Measurements from ENCODE around the gene ANXA10. TPM values are rescaled to one million over a fixed set of nuclear protein-coding genes. Genes with fewer than 3 reads are reported as not detected.
"Not testable (repeated sequence)": the region's sequence is repeated elsewhere in the genome, so short reads cannot be mapped to it uniquely, and the experiment has no call there.

Gene ANXA10
- total RNA-seq, 2 experiments from 2014 or later: not detected

DNA sequence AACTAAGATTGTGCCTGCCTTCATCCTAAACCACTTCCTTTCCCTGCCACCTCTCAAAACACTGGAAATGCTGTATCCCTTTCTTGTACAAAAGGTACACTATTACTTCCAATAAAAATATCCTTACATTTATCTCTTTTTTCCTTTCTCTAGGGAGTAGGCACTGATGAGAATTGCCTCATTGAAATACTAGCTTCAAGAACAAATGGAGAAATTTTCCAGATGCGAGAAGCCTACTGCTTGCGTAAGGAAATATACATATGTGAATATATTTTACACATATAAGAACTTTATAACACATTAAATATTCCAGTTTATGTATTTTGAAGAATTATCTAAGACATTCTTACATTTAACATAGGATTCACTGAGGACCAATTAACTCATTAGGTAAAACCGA lies 71.7 kb downstream of the ANXA10 start:
- no peak overlapping the region for H3K4me3 Mint-ChIP-seq
- DNase-seq: no peak
- H3K27me3 Mint-ChIP-seq: peaks cover 7% of the 10 kb centered on the region
- no peaks in the 10 kb centered on the region for H3K4me1 Mint-ChIP-seq
- H3K36me3 Mint-ChIP-seq: no peaks in the 10 kb centered on the region
- H3K27ac Mint-ChIP-seq: no peak overlapping the region
- H3K9me3 Mint-ChIP-seq: peaks cover 10% of the 10 kb centered on the region

DNA sequence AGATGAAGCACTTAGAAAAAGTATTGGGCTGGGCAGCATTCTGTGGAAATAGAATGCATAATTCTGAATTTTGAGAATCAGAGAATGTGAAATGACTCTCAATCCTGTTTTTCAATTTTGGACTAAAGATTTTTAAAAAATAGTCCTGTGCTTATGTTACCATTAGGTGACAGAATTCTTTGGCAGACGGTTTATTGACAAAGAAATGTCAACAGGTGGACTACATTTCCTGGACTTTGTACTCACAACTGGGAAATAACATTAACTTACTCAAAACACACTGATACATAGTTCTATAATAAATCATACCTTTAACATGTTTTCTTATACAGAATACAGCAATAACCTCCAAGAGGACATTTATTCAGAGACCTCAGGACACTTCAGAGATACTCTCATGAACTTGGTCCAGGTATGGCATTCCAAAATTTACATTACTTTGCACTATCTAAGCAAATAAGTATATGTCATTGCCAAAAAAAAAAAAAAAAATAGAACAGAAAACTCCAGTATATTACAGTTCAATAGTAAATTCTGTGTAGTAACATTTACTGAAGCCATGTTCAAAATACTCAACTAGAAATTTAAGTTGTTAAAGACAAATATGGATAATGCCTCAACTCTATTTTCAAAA lies 72.7 kb downstream of the ANXA10 start:
- no peak overlapping the region for H3K4me3 Mint-ChIP-seq
- H3K9me3 Mint-ChIP-seq: peaks cover 9% of the 10 kb centered on the region
- H3K27ac Mint-ChIP-seq: no peak overlapping the region
- DNase-seq: no peak
- peaks cover 7% of the 10 kb centered on the region for H3K27me3 Mint-ChIP-seq
- H3K36me3 Mint-ChIP-seq: peaks cover 2% of the 10 kb centered on the region
- H3K4me1 Mint-ChIP-seq: no peaks in the 10 kb centered on the region

DNA sequence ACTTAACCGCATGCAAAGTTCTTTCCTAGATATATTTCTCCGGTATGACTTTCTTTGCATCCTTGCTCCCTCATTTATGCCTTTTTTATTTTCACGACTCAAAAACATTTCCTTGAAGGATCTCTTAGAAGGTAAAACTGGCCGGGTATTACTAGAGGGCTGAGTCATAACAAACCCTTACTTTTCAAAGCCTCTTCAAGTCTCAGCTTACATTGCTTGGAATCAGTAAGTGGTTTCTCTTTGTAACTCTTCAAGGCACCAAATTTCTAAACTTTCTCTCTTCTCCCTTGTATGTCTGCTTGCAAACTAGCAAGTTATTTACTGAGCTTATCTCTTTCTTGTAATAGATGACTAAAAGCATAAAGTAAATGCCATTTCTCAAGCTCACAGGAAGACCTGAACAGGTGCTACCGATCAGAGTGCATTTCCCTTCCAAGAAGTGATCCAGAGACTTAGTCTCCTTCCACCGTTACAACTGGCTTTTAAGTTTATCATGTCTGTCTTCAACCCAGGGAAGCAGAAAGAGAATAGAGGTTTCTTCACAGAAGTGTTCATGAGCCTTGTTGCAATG lies 75.5 kb downstream of the ANXA10 start:
- H3K36me3 Mint-ChIP-seq: peaks cover 2% of the 10 kb centered on the region
- no peaks in the 10 kb centered on the region for H3K27me3 Mint-ChIP-seq
- no peak overlapping the region for H3K4me3 Mint-ChIP-seq
- no peak for DNase-seq
- no peaks in the 10 kb centered on the region for H3K9me3 Mint-ChIP-seq
- H3K4me1 Mint-ChIP-seq: no peaks in the 10 kb centered on the region
- no peak overlapping the region for H3K27ac Mint-ChIP-seq

DNA sequence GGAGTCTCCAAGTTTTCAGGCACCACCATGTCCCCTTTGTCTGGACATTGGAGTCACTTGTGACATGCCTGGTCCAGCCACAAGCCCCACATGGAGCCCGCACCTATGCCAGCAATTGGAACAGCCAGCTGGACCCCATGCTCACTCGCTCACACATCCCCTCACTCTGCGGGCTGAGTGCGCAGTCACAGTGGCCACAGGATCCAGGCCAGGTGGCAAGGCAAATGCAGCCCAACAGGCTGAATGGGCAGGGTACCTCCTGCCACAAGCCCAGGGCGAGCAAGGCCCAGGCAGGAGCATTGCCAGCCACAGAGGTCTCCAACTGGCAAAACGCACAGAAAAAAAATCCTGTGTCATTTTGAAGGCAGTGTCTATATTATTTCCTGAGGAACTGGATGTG lies 82.0 kb downstream of the ANXA10 start:
- Mint-ChIP-seq H3K36me3 (peaks cover 2% of the 10 kb centered on the region), H3K4me3 (no peak overlapping the region), H3K9me3 (no peaks in the 10 kb centered on the region), H3K4me1 (no peaks in the 10 kb centered on the region), H3K27ac (no peak overlapping the region), H3K27me3 (no peaks in the 10 kb centered on the region)
- DNase-seq: no peak

DNA sequence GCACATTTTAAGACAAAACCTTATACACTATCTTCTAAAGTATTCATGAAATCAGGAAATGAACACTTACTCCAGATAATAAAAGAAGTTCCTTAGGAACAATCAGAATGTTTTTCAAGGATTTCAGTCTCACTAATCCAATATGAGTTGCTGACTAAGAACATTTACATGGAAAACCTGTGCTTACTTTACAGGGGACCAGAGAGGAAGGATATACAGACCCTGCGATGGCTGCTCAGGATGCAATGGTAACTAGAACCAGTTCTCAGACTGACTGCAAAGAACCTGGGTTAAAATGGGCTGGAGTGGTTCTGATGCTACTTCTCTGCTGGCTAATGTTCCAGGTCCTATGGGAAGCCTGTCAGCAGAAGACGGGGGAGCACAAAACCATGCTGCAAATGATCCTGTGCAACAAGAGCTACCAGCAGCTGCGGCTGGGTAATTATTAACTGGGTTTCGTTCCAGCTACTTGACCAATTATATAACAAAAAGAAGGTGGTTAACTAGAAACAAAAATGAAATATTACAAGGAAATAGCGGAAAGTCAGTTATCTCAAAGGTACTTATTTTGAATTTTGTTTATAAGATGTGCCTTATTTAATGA lies 85.3 kb downstream of the ANXA10 start:
- H3K4me3 Mint-ChIP-seq: no peak overlapping the region
- no peak for DNase-seq
- H3K9me3 Mint-ChIP-seq: no peaks in the 10 kb centered on the region
- H3K36me3 Mint-ChIP-seq: no peaks in the 10 kb centered on the region
- H3K27ac Mint-ChIP-seq: no peak overlapping the region
- no peaks in the 10 kb centered on the region for H3K27me3 Mint-ChIP-seq
- H3K4me1 Mint-ChIP-seq: no peaks in the 10 kb centered on the region

DNA sequence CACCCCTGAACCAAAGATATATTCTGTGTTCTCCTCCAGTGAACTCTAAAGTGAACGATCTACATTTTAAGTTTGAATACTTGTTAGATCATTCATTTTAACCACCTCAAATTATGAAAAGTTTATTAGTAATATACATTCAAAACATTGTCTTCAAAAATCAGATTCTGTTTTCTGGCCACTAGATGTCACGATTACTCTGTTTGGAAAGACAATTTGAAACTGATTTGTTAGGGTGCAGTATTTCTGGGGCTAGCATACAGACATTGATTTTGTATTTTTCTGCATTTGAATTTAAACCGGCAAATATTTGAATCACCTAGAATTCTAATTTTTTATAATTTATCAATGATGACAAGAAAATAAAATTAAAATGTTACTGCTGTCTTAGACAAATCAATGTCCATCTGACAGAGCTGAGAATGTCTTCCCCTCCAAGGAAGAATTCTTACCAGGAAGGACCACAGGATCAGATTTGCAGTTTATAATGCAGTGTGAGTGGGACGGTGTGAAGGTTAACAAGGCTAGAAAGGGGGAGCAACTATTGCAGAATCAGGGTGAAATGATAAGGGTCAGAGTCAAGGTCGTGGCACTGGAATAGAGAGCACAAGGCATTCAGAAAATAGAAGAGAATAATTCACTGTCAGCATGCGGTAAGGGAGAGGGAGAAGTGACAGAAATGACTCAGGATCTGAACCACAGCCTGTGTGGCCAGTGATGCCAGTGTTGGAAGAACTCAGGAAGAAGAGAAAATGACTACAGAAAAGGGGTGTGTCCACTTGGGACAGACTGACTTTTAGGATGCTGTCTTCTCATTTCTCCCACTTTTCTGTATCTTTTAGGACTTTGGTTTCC lies 91.6 kb downstream of the ANXA10 start:
- no peak overlapping the region for H3K27ac Mint-ChIP-seq
- no peaks in the 10 kb centered on the region for H3K9me3 Mint-ChIP-seq
- no peaks in the 10 kb centered on the region for H3K27me3 Mint-ChIP-seq
- H3K36me3 Mint-ChIP-seq: no peaks in the 10 kb centered on the region
- no peak overlapping the region for H3K4me3 Mint-ChIP-seq
- H3K4me1 Mint-ChIP-seq: no peaks in the 10 kb centered on the region
- DNase-seq: no peak

DNA sequence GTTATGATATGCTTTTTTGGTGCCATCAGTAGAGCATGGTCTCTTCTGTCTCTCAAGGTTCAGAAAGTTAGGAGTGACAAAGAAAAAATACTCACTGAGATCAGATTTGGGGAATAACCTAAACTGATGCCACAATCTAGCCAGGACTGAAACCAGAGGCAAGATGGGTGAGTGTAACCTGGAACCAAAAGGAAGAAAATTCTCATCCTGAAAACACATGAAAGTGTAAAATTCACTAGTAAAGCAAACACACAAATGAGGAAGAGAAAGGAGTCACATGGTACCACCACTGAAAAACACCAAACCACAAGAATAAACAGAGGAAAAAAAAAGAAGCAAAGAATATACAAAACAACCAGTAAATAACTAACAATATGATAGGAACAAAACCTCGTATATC lies 96.4 kb downstream of the ANXA10 start:
- no peak overlapping the region for H3K4me3 Mint-ChIP-seq
- H3K27ac Mint-ChIP-seq: no peak overlapping the region
- H3K27me3 Mint-ChIP-seq: no peaks in the 10 kb centered on the region

DNA sequence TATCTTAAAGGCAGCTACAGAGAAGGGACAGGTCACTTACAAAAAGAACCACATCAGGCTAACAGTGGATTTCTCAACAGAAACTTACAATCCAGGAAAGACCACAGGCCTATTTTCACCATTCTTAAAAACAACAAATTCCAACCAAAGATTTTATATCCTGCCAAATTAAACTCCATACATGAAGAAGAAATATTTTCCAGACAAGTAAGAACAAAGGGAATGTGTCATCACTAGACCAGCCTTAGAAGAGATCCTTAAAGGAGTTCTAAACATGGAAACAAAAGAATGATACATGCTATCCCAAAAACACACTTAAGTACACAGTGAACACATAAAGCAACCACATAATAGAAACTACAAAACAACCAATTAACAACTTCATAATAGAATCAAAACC lies 105.6 kb downstream of the ANXA10 start:
- Mint-ChIP-seq H3K4me1 (no peaks in the 10 kb centered on the region), H3K4me3 (no peak overlapping the region), H3K9me3 (peaks cover 10% of the 10 kb centered on the region), H3K27ac (no peak overlapping the region), H3K36me3 (peaks cover 13% of the 10 kb centered on the region), H3K27me3 (no peaks in the 10 kb centered on the region)
- no peak for DNase-seq

More for the DNA sequence above, 96.4 kb downstream of the ANXA10 start:
- Mint-ChIP-seq H3K4me1 (no peaks in the 10 kb centered on the region), H3K36me3 (no peaks in the 10 kb centered on the region), H3K9me3 (no peaks in the 10 kb centered on the region)
- no peak for DNase-seq

DNA sequence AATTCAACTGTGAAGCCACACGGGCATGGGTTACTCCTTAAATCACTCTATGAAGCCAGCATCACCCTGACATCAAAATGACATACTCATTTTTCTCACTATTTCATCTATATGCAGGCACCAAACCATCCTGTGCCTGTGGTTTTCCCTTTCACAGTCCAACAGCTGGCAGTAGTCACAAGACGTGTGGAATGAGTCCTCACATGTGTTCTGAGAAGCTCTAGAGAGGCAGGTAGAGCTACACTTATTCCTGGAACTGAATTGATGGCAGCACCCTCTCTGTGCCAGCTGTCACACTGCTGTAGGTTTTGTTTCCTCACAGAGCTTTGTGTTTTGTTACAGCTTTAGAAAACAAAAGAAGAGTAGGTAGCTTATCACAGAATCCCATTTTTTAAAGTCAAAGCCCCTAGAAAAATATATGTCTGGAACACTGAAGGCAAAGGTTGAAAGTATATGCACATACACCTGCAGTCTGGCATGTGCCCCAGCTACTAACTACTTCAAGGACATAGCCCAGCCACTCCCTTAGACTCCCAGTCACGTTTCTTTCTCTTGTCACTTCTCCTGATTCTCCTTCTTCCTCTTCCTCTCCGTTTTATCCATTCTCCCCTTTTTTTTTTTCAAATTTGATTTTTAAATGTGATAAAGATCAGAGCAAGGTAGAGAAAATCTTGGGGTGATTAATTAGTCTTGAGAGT lies 107.1 kb downstream of the ANXA10 start:
- H3K4me1 Mint-ChIP-seq: no peaks in the 10 kb centered on the region
- H3K27me3 Mint-ChIP-seq: no peaks in the 10 kb centered on the region
- peaks cover 18% of the 10 kb centered on the region for H3K9me3 Mint-ChIP-seq
- no peak for DNase-seq
- peaks cover 14% of the 10 kb centered on the region for H3K36me3 Mint-ChIP-seq
- H3K27ac Mint-ChIP-seq: no peak overlapping the region
- no peak overlapping the region for H3K4me3 Mint-ChIP-seq

DNA sequence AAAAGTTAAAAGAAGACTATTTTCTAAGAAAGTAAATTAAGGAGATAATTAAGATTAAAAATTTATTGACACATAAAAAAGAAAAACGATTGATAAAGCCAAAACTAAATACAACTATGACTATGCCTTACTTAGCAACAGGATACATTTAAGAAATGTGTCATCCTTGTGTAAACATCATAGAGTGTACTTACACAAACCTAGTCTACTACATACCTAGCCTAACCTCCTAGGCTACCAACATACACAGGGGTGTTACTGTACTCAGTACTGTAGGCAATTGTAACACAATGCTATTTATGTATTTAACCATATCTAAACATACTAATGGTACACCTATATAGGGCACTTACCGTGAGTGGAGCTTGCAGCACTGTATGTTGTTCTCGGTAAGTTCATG lies 108.3 kb downstream of the ANXA10 start:
- no peak overlapping the region for H3K27ac Mint-ChIP-seq
- no peaks in the 10 kb centered on the region for H3K27me3 Mint-ChIP-seq
- peaks cover 22% of the 10 kb centered on the region for H3K9me3 Mint-ChIP-seq
- H3K4me3 Mint-ChIP-seq: no peak overlapping the region
- DNase-seq: no peak
- H3K4me1 Mint-ChIP-seq: no peaks in the 10 kb centered on the region
- peaks cover 16% of the 10 kb centered on the region for H3K36me3 Mint-ChIP-seq

DNA sequence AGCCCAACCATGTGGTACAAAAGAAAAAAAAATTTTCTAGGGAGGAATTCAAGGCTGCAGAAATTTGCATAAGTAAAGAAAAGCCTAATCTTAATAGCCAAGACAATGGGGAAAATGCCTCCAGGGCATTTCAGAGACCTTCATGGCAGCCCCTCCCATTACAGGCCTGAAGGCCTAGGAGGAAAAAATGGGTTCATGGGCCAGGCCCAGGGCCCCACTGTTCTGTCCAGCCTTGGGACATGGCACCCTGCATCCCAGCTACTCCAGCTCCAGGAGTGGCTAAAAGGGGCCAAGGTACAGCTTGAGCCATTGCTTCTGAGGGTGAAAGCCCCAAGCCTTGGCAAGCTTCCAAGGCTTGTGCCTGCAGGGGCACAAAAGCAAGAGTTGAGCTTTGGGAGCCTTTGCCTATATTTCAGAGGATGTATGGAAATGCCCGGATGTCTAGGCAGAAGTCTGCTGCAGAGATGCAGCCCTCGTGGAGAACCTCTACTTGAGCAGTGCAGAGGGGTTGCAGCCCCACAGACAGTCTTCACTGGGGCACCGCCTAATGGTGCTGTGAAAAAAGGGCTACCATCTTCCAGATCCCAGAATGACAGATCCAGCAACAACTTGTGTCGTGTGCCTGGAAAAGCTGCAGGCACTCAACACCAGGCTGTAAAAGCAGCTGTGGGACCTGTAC lies 111.0 kb downstream of the ANXA10 start:
- Mint-ChIP-seq H3K4me1 (no peaks in the 10 kb centered on the region), H3K9me3 (peaks cover 26% of the 10 kb centered on the region), H3K4me3 (no peak overlapping the region), H3K27ac (no peak overlapping the region), H3K36me3 (peaks cover 17% of the 10 kb centered on the region), H3K27me3 (no peaks in the 10 kb centered on the region)
- no peak for DNase-seq

DNA sequence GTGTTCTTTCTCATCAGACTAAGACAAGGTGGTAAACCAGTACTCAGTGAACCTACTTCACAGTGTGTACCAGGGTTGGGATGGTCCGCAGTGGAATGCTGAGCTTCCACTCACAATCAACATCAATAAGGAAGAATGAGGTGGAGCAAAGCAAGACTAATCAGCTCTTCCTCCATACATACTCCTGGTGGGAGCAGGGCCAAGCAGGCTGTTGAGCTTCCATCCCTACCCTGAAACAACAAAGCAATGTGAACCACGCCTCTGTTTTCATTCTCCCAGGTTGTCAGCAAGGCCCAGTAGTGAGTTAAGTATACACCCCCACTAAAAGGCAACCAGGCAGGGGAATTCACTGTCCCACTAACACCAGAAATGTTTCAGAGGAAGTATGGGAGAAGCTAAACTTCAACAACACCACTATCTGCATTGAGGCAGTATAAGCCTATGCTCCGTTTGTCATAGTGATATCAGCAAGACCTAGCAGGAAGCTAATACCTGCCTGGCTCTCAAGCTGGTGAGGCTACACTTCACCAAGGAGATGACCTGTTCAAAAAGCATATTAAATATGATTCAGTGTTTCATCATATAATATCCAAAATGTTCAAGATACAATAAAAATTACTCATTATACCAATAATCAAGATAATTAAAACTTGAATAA lies 116.7 kb downstream of the ANXA10 start:
- DNase-seq: no peak
- Mint-ChIP-seq H3K4me3 (no peak overlapping the region), H3K4me1 (no peaks in the 10 kb centered on the region), H3K27ac (no peak overlapping the region), H3K27me3 (no peaks in the 10 kb centered on the region), H3K36me3 (peaks cover 15% of the 10 kb centered on the region), H3K9me3 (peaks cover 20% of the 10 kb centered on the region)

DNA sequence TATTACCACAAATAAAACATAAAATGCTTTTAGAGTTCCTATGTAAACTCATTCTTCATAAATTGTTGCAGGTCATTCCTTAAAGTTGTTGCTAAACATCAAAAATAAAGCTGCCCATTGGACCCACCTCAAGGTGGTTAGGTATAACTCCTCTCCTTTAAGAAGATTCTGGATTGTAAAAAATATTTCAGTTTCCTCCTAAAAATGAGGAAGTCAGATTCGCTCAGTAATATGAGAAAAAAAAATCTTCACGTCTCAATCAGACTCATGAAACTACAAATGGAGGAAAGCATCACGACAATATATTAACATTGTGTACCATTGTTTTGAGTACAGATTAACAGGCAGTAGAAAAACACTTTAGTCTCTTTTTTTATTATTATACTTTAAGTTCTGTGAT lies 120.3 kb downstream of the ANXA10 start:
- no peaks in the 10 kb centered on the region for H3K4me1 Mint-ChIP-seq
- H3K4me3 Mint-ChIP-seq: no peak overlapping the region
- H3K27ac Mint-ChIP-seq: no peak overlapping the region
- DNase-seq: no peak
- peaks cover 34% of the 10 kb centered on the region for H3K36me3 Mint-ChIP-seq
- H3K27me3 Mint-ChIP-seq: no peaks in the 10 kb centered on the region
- peaks cover 25% of the 10 kb centered on the region for H3K9me3 Mint-ChIP-seq

DNA sequence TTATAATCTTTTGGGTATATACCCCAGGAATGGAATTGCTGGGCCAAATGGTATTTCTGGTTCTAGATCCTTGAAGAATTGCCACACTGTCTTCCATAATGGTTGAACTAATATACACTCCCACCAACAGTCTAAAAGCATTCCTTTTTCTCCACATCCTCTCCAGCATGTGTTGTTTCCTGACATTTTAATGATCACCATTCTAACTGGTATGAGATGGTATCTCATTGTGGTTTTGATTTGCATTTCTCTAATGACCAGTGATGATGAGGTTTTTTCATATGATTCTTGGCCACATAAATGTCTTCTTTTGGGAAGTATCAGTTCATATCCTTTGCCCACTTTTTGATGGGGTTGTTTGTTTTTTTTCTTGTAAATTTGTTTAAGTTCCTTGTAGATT lies 121.2 kb downstream of the ANXA10 start:
- DNase-seq, H3K4me1 Mint-ChIP-seq, H3K27me3 Mint-ChIP-seq, H3K4me3 Mint-ChIP-seq, H3K27ac Mint-ChIP-seq: not testable (repeated sequence)
- H3K36me3 Mint-ChIP-seq: peaks cover 40% of the 10 kb centered on the region
- H3K9me3 Mint-ChIP-seq: peaks cover 25% of the 10 kb centered on the region

Data from activated naive CD8-positive, alpha-beta T cell treated with anti-CD3 and anti-CD28 coated beads for 36 hours (primary cell).